MCF 10A (cell line): ENCODE data around the gene AHSP. TPM values are rescaled to one million over a fixed set of nuclear protein-coding genes. Genes with fewer than 3 reads are reported as not detected.
A peak's percentile ranks its signal among the peaks of the same experiment; 100 is the strongest.

ENCODE experiments used
- BruUV-seq: library from RNA; stranded (reverse); fragments of 400-500 nt; replicated peaks from 2 replicates; lab custom pipeline; 2021; lab: Mats Ljungman, UMichigan
- CTCF ChIA-PET: fragments of 300-600 bp; sonication (Branson Sonifier 250); formaldehyde crosslinking; extraction: SDS; loops from one replicate; lab custom pipeline; 2021; ENCODE audit warnings: antibody characterized with exemption, inconsistent platforms; lab: Yijun Ruan, JAX
- POLR2A ChIA-PET: fragments of 300-600, 350-650 bp; sonication (Branson Sonifier 250); formaldehyde crosslinking; extraction: SDS; loops from one replicate; lab custom pipeline; 2020; ENCODE audit warnings: antibody characterized with exemption, inconsistent platforms; lab: Yijun Ruan, JAX
- DNase-seq: peaks from one replicate; pipeline ENCODE4 v3.0.0-alpha.2; 2018; ENCODE audit not compliant: unreplicated experiment
- H3K27ac Mint-ChIP-seq: one replicate; pipeline ENCODE4 v1.8.0; 2022; ENCODE audit warnings: mild to moderate bottlenecking, low read depth, mixed read lengths; ENCODE audit not compliant: unreplicated experiment
- H3K27me3 Mint-ChIP-seq: one replicate; pipeline ENCODE4 v1.8.0; 2022; ENCODE audit warnings: mixed read lengths; ENCODE audit not compliant: insufficient read depth, unreplicated experiment
- H3K36me3 Mint-ChIP-seq: one replicate; pipeline ENCODE4 v1.8.0; 2022; ENCODE audit warnings: mild to moderate bottlenecking, moderate library complexity, mixed read lengths; ENCODE audit not compliant: insufficient read depth, unreplicated experiment
- H3K4me1 Mint-ChIP-seq: one replicate; pipeline ENCODE4 v1.8.0; 2022; ENCODE audit warnings: mixed read lengths; ENCODE audit not compliant: insufficient read depth, unreplicated experiment
- H3K4me3 Mint-ChIP-seq: one replicate; pipeline ENCODE4 v1.8.0; 2022; ENCODE audit warnings: mild to moderate bottlenecking, moderate library complexity, mixed read lengths; ENCODE audit not compliant: unreplicated experiment
- H3K9me3 Mint-ChIP-seq: one replicate; pipeline ENCODE4 v1.8.0; 2022; ENCODE audit warnings: mixed read lengths; ENCODE audit not compliant: unreplicated experiment
- CTCF ChIP-seq: fragments of 200-600 bp; IDR thresholded peaks from one replicate; pipeline ENCODE4 v1.8.0; 2022; ENCODE audit warnings: antibody characterized with exemption, mild to moderate bottlenecking; ENCODE audit not compliant: unreplicated experiment
- intact Hi-C: fragments of 100-400 bp; cut with micrococcal nuclease; formaldehyde crosslinking; loops from 2 replicates; pipeline ENCODE4 v1.14.1; 2022
- total RNA-seq: library from RNA; stranded (reverse); gene quantifications from 2 replicates; pipeline ENCODE4 v1.2.3, GENCODE V29; 2022

The AHSP gene
- total RNA-seq, 1 experiment from 2014 or later, result not detected

GRCh38 chr16:31504159-31504558 lies 23.5 kb upstream of the AHSP start:
- DNase-seq, result no peak
- ChIA-PET CTCF (no interaction called here), POLR2A (no interaction called here)
- no peak for TF ChIP-seq CTCF
- intact Hi-C loops, result no loop called here
- Mint-ChIP-seq H3K36me3 (peaks cover 13% of the 10 kb centered on the region), H3K4me1 (peaks cover 11% of the 10 kb centered on the region), H3K27me3 (no peaks in the 10 kb centered on the region), H3K4me3 (no peak overlapping the region), H3K9me3 (no peaks in the 10 kb centered on the region), H3K27ac (no peak overlapping the region)
- BruUV-seq, result no TSS peak

GRCh38 chr16:31505483-31505882 lies 22.2 kb upstream of the AHSP start:
- DNase-seq, result no peak
- Mint-ChIP-seq H3K27me3 (no peaks in the 10 kb centered on the region), H3K27ac (no peak overlapping the region), H3K4me1 (peaks cover 14% of the 10 kb centered on the region), H3K9me3 (no peaks in the 10 kb centered on the region), H3K4me3 (no peak overlapping the region), H3K36me3 (peaks cover 13% of the 10 kb centered on the region)
- CTCF ChIA-PET, result interaction anchor here (0.6 kb wide), 1 partner anchor 360 kb away, joined by 7 read pairs; no protein-coding TSS in a partner anchor
- no TSS peak for BruUV-seq
- POLR2A ChIA-PET, result no interaction called here
- intact Hi-C loops, result loop anchor here (5.0 kb wide), 1 partner anchor 367 kb away; the partner anchor contains the start of gene ZNF267
- TF ChIP-seq CTCF, result no peak

GRCh38 chr16:31507617-31507928 lies 20.1 kb upstream of the AHSP start:
- Mint-ChIP-seq H3K4me3 (peak overlapping the region; percentile 88), H3K27me3 (no peaks in the 10 kb centered on the region), H3K27ac (peak overlapping the region; percentile 98), H3K36me3 (peaks cover 7% of the 10 kb centered on the region), H3K9me3 (no peaks in the 10 kb centered on the region), H3K4me1 (peaks cover 17% of the 10 kb centered on the region)
- CTCF ChIA-PET, result interaction anchor here (0.6 to 2.3 kb wide), 6 partner anchors 21 to 411 kb away, joined by 3 to 12 read pairs (median 4); partner anchors contain the start of gene TGFB1I1
- intact Hi-C loops, result loop anchor here (5.0 kb wide), 1 partner anchor 365 kb away; the partner anchor contains the start of gene ZNF267
- POLR2A ChIA-PET, result interaction anchor here (0.6 to 3.8 kb wide), 23 partner anchors 8 to 370 kb away, joined by 3 to 40 read pairs (median 4); partner anchors contain the start of genes ARMC5, FUS and ZNF267
- no peak for DNase-seq
- BruUV-seq, result no TSS peak
- TF ChIP-seq CTCF, result no peak

GRCh38 chr16:31507929-31508705 lies 19.6 kb upstream of the AHSP start, which contains the start of gene RUSF1:
Gene RUSF1 (minus strand): TSS chr16:31508391. CDS start chr16:31508373, 18 bp downstream.
- BruUV-seq, result TSS peak; percentile 57
- peak; percentile 84 for DNase-seq
- Mint-ChIP-seq H3K27me3 (no peaks in the 10 kb centered on the region), H3K27ac (peak within 1 kb of the TSS; percentile 98), H3K9me3 (no peaks in the 10 kb centered on the region), H3K4me1 (peaks cover 22% of the 10 kb centered on the region), H3K36me3 (peaks cover 7% of the 10 kb centered on the region), H3K4me3 (peak within 1 kb of the TSS; percentile 88)
- ChIA-PET CTCF (interaction anchor here (0.6 to 2.3 kb wide), 5 partner anchors 21 to 412 kb away, joined by 3 to 12 read pairs (median 3); no protein-coding TSS in a partner anchor), POLR2A (interaction anchor here (0.6 to 3.8 kb wide), 24 partner anchors 9 to 369 kb away, joined by 3 to 40 read pairs (median 4); partner anchors contain the start of genes ARMC5 and ZNF267)
- intact Hi-C loops, result loop anchor here (2.0 to 5.0 kb wide), 2 partner anchors 207 to 364 kb away; partner anchors contain the start of gene ZNF267
- no peak for TF ChIP-seq CTCF
